OCI-LY7 (cell line): ENCODE measurements around the gene RAD51B. TPM values are rescaled to one million over a fixed set of nuclear protein-coding genes. Genes with fewer than 3 reads are reported as not detected.

ENCODE experiments used
- BruUV-seq: library from RNA; stranded (reverse); fragments of 400-500 nt; replicated peaks from 2 replicates; lab custom pipeline; 2021; lab: Mats Ljungman, UMichigan
- CTCF ChIA-PET: fragments of 300-600 bp; sonication (Branson Sonifier 250); formaldehyde crosslinking; loops from one replicate; lab custom pipeline; 2022; ENCODE audit warnings: antibody characterized with exemption; ENCODE audit not compliant: unreplicated experiment; lab: Charles Lee
- POLR2A ChIA-PET: fragments of 300-600 bp; sonication (Branson Sonifier 250); formaldehyde crosslinking; loops from one replicate; lab custom pipeline; 2022; ENCODE audit warnings: antibody characterized with exemption; lab: Charles Lee
- DNase-seq: peaks from one replicate; pipeline ENCODE4 v3.0.0-alpha.2; 2015; ENCODE audit warnings: low spot score
- H2AFZ ChIP-seq: fragments of 200-600 bp; sonication (generic), shearing (Covaris generic); 2 replicates; pipeline ENCODE4 v1.6.1; 2014; ENCODE audit warnings: mild to moderate bottlenecking, antibody characterized with exemption, low read length, moderate library complexity
- H3K27ac ChIP-seq: fragments of 200-600 bp; sonication (generic); 2 replicates; pipeline ENCODE4 v1.5.1; 2014; ENCODE audit warnings: mixed run types, low read depth, mild to moderate bottlenecking, moderate library complexity, low read length, inconsistent platforms; ENCODE audit not compliant: poor library complexity, severe bottlenecking
- H3K36me3 ChIP-seq: fragments of 200-600 bp; sonication (generic); 2 replicates; pipeline ENCODE4 v1.6.1; 2014; ENCODE audit warnings: mild to moderate bottlenecking, antibody characterized with exemption, low read length, moderate library complexity, mixed read lengths; ENCODE audit not compliant: insufficient read depth
- H3K4me1 ChIP-seq: fragments of 200-600 bp; sonication (generic); 2 replicates; pipeline ENCODE4 v1.5.1; 2014; ENCODE audit warnings: mild to moderate bottlenecking, low read length; ENCODE audit not compliant: insufficient read depth, poor library complexity, severe bottlenecking
- H3K4me2 ChIP-seq: fragments of 200-600 bp; sonication (generic); 2 replicates; pipeline ENCODE4 v1.6.1; 2014; ENCODE audit warnings: mild to moderate bottlenecking, low read length
- H3K4me3 ChIP-seq: fragments of 200-600 bp; sonication (generic); 2 replicates; pipeline ENCODE4 v1.5.1; 2014; ENCODE audit warnings: mild to moderate bottlenecking, low read depth, low read length; ENCODE audit not compliant: poor library complexity, severe bottlenecking
- H3K79me2 ChIP-seq: fragments of 200-600 bp; sonication (generic); 2 replicates; pipeline ENCODE4 v1.6.1; 2016; ENCODE audit warnings: low read depth, mild to moderate bottlenecking, low read length, moderate library complexity, mixed read lengths; ENCODE audit not compliant: insufficient read depth
- H3K9me2 ChIP-seq: fragments of 200-600 bp; sonication (generic); 2 replicates; pipeline ENCODE4 v1.6.1; 2016; ENCODE audit warnings: mild to moderate bottlenecking, low read length, mixed read lengths; ENCODE audit not compliant: insufficient read depth
- H3K9me3 ChIP-seq: fragments of 200-600 bp; sonication (generic); 2 replicates; pipeline ENCODE4 v1.6.1; 2014; ENCODE audit warnings: mild to moderate bottlenecking, mixed run types, low read length, mixed read lengths
- H4K20me1 ChIP-seq: fragments of 200-600 bp; sonication (generic); 2 replicates; pipeline ENCODE4 v1.6.1; 2014; ENCODE audit warnings: mild to moderate bottlenecking, antibody characterized with exemption, low read length, moderate library complexity, mixed read lengths; ENCODE audit not compliant: insufficient read depth
- CTCF ChIP-seq: fragments of 200-600 bp; sonication (generic); conservative IDR thresholded peaks from 2 replicates; pipeline ENCODE4 v1.5.1; 2014; ENCODE audit warnings: mild to moderate bottlenecking, antibody characterized with exemption, low read length, moderate library complexity, mixed read lengths
- EZH2phosphoT487 ChIP-seq: fragments of 200-600 bp; sonication (generic); IDR thresholded peaks from 2 replicates; pipeline ENCODE4 v1.6.1; 2018; ENCODE audit warnings: low read depth, borderline replicate concordance, mild to moderate bottlenecking, mixed run types, antibody characterized with exemption, low read length, moderate library complexity, mixed read lengths
- intact Hi-C: fragments of 100-400 bp; cut with micrococcal nuclease; formaldehyde crosslinking; loops from one replicate; pipeline ENCODE4 v1.10.0; 2022; ENCODE audit not compliant: unreplicated experiment
- total RNA-seq, 2 experiments: library from RNA; depleted of rRNA in 1 of 2; stranded (reverse); fragments of >200 nt in 1 of 2; shearing (Covaris generic) in 1 of 2; gene quantifications; 2 replicates each; pipeline ENCODE4 v1.2.3, GENCODE V29; 2014 to 2022

The RAD51B gene
- total RNA-seq, 2 experiments from 2014 or later = 41.4 to 89.9 TPM

GRCh38 chr14:68015356-68016254 lies 196.0 kb downstream of the RAD51B start:
- BruUV-seq = no TSS peak
- Histone ChIP-seq H3K9me3 (no peaks in the 10 kb centered on the region), H3K36me3 (no peaks in the 10 kb centered on the region), H3K4me2 (no peak overlapping the region), H3K4me1 (no peaks in the 10 kb centered on the region), H3K27ac (no peak overlapping the region), H4K20me1 (no peaks in the 10 kb centered on the region), H3K4me3 (no peak overlapping the region), H2AFZ (no peak overlapping the region), H3K9me2 (no peaks in the 10 kb centered on the region), H3K79me2 (no peaks in the 10 kb centered on the region)
- intact Hi-C loops = no loop called here
- POLR2A ChIA-PET = interaction anchor here (0.7 kb wide), 1 partner anchor 315 kb away, joined by 6 read pairs; no protein-coding TSS in a partner anchor
- DNase-seq = no peak
- TF ChIP-seq CTCF (no peak), EZH2phosphoT487 (no peak)
- CTCF ChIA-PET = no interaction called here

DNA sequence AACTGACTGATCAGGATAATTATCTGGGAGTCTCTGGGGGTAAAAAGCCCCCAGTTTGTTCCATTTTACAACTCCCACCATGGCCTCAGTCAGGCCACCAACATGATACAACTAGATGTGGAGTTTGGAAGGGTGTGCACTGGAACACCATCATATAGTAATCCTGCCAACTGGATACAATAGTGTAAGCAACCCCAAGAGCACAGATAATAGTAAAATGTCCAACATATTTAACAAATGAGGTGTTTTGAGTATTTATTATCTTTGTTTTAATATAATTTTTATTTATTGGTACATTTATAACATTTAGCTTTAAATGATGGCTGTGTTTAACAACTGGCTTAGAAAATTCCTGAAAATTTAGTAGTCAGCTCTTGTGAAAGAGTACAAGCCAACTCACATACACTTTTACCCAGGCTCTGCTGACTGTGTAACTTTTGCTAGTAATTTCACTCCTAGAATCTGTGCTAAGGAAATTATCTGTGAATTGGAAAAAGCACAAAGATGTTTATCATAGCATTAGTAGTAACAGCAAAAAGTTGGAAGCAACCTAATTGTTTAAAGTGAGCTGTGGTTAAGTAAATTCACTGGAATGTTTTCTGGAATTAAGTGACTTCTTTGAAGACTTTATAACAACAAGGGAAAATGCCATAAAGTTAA lies 196.8 kb downstream of the RAD51B start:
- TF ChIP-seq CTCF = no peak
- TF ChIP-seq EZH2phosphoT487 = no peak
- intact Hi-C loops = no loop called here
- H3K9me3 ChIP-seq = no peaks in the 10 kb centered on the region
- no peaks in the 10 kb centered on the region for H3K79me2 ChIP-seq
- no peaks in the 10 kb centered on the region for H4K20me1 ChIP-seq
- POLR2A ChIA-PET = no interaction called here
- H3K27ac ChIP-seq = no peak overlapping the region
- H2AFZ ChIP-seq = no peak overlapping the region
- H3K4me1 ChIP-seq = no peaks in the 10 kb centered on the region
- no peaks in the 10 kb centered on the region for H3K9me2 ChIP-seq
- BruUV-seq = no TSS peak
- H3K4me3 ChIP-seq = no peak overlapping the region
- CTCF ChIA-PET = no interaction called here
- H3K4me2 ChIP-seq = no peak overlapping the region
- no peaks in the 10 kb centered on the region for H3K36me3 ChIP-seq
- no peak for DNase-seq
